ENCODE results near the gene ATOH8.

The ATOH8 gene

DNA sequence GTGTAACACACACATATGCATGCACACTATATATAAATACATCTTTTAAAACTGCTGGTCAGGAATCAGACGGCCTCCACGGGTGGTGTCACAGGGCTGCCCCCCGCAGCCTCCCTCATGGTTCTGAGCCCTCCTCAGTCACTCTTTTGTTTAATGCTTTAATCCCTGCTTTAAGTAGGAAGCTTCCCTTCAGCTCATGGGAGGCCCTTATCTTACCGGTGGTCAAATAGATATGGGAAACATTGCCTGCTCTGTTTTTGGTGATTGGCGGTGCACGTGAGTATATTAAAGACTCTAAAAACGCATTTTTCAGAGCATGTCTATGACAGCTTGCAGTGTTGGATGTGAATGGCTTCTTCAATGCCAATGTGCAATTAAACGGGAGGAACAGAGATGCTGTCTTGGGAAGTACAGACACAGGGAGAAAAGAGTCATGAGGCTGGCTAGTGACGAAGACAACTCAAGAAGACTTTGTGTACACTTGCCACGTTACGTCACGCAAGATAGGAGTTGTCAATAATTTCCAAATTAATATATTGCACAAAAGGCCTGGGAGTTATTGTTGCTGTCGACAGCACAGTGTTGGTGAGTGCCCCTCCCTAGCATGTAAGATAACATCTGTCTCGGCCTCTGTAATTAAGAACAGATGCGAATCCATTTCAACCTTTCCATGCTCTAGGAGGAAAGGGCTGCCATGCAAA is 36.3 kb upstream of the ATOH8 start:
- DNase-seq (ENCODE audit: low spot score), result no peak
- TF ChIP-seq, protein P1, sequence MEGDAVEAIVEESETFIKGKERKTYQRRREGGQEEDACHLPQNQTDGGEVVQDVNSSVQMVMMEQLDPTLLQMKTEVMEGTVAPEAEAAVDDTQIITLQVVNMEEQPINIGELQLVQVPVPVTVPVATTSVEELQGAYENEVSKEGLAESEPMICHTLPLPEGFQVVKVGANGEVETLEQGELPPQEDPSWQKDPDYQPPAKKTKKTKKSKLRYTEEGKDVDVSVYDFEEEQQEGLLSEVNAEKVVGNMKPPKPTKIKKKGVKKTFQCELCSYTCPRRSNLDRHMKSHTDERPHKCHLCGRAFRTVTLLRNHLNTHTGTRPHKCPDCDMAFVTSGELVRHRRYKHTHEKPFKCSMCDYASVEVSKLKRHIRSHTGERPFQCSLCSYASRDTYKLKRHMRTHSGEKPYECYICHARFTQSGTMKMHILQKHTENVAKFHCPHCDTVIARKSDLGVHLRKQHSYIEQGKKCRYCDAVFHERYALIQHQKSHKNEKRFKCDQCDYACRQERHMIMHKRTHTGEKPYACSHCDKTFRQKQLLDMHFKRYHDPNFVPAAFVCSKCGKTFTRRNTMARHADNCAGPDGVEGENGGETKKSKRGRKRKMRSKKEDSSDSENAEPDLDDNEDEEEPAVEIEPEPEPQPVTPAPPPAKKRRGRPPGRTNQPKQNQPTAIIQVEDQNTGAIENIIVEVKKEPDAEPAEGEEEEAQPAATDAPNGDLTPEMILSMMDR (conservative IDR thresholded peaks at IDR 0.05; ENCODE audit: low read depth), result no peak
- CTCF ChIA-PET, result interaction anchor here (1.8 to 4.2 kb wide), 3 partner anchors 10 to 96 kb away, joined by 4 to 28 read pairs (median 8); no protein-coding TSS in a partner anchor
- POLR2A ChIA-PET (ENCODE audit: low non-redundant PET), result no interaction called here
- H3K27ac ChIP-seq, result no peak overlapping the region

DNA sequence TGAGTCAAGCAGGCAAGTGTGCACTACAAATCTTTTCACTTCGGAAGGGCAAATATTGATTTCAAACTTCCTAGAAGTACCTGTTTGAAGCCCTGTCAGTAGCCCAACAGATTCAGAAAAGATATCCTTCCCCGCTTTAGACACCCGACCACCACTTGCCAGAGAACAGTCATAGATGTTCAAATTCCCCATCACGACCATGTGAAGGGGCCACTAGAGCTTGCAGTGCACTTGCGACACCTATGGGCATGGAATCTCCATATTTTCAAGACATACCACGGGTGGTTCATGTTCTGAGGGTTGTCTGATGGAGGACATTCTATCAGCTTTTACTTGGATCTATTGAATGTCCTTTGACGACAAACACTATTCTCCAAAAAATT is 35.8 kb upstream of the ATOH8 start:
- TF ChIP-seq, protein P1 (conservative IDR thresholded peaks at IDR 0.05; ENCODE audit: low read depth), result no peak
- H3K27ac ChIP-seq, result no peak overlapping the region
- ChIA-PET CTCF (interaction anchor here (2.2 to 4.2 kb wide), 2 partner anchors 11 kb away, joined by 8 to 28 read pairs; no protein-coding TSS in a partner anchor), POLR2A (ENCODE audit: low non-redundant PET) (no interaction called here)
- DNase-seq (ENCODE audit: low spot score), result no peak

DNA sequence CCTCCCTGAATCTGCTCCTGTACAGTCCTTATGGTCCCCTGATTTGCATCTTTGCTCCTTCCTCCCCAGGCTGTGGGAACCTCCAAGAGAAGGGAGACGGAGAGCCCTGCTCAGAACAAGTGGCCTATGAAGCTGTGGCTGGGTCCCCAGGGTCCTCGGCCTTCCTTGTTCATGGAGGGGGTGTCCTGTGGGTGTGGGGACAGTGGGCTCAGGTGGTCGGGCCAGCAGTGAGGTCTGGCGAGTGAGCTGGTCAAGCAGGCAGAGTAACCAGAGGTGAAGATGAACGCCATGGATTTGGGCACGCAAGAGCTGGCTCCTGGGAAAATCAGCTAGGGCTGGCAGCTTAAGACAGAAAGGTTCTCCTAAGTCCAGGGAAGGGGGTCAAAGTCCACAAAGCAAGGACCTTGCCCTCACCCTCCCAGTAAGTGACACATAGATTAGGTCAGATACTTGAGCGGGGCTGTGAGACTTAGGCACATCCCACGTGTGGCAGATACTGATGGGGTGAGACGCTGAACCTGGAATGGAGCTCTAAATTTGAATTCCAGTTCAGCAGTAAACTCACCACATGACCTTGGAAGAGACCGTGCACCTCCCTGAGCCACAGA is 34.8 kb upstream of the ATOH8 start:
- H3K27ac ChIP-seq, result no peak overlapping the region
- POLR2A ChIA-PET (ENCODE audit: low non-redundant PET), result no interaction called here
- CTCF ChIA-PET, result interaction anchor here (1.4 to 4.2 kb wide), 3 partner anchors 10 to 95 kb away, joined by 5 to 28 read pairs (median 8); no protein-coding TSS in a partner anchor
- no peak for DNase-seq (ENCODE audit: low spot score)
- TF ChIP-seq, protein P1 (conservative IDR thresholded peaks at IDR 0.05; ENCODE audit: low read depth), result no peak

DNA sequence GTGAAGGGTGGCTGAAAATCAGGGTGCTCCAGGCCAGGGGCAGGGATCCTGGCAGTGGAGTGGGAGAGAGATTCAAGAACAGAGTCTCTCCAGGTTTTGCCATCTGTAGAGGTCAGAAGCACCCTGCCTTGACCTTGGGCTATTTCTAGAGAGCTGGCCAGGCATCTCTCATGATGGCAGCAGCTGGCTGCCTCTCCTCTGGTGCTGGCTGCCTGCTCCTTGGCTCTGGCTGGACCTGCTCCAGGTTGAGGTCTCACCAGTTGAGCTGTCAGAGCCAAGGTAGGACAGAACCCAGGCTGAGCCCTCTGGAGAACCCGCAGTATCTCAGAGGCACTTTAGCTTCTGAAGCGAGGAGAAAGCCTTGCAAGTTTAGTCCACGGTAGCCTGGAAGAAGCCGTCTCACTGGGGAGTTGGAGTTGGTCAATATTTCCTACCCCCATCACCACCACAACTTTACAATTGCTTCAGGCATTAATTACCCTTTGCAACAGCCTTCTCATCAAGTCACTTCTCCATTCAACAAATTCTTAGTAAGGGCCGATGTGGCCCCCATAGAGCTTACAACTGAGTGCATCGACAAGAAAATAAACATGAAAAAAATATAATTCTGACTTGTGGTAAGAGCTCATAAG is 34.1 kb upstream of the ATOH8 start:
- POLR2A ChIA-PET (ENCODE audit: low non-redundant PET), result no interaction called here

DNA sequence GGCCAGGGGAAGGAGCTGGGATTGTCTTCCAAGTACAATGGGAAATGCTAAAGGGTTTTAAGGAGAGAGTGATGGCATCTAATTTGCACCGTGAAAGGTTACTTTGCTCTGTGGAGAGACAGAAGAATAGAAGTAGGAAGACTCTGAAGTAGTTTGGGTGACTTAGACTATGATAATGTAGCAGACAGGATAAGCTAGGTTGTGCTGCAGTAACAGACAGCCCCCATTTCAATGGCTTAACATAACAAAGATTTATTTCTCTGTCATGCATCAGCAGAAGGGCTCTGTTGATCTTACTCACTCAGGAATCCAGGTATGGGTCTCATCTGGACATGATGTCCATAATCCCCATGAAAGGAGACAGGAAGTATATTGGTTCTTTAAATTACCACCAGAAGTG is 33.3 kb upstream of the ATOH8 start:
- ChIA-PET CTCF (interaction anchor here (4.2 kb wide), 1 partner anchor 9 kb away, joined by 28 read pairs; no protein-coding TSS in a partner anchor), POLR2A (ENCODE audit: low non-redundant PET) (no interaction called here)
- H3K27ac ChIP-seq, result no peak overlapping the region
- DNase-seq (ENCODE audit: low spot score), result no peak
- TF ChIP-seq, protein P1 (conservative IDR thresholded peaks at IDR 0.05; ENCODE audit: low read depth), result no peak

More for the DNA sequence above, 34.1 kb upstream of the ATOH8 start:
- CTCF ChIA-PET, result interaction anchor here (1.4 to 4.2 kb wide), 3 partner anchors 9 to 94 kb away, joined by 5 to 28 read pairs (median 8); no protein-coding TSS in a partner anchor
- TF ChIP-seq, protein P1 (conservative IDR thresholded peaks at IDR 0.05; ENCODE audit: low read depth), result no peak
- no peak overlapping the region for H3K27ac ChIP-seq
- no peak for DNase-seq (ENCODE audit: low spot score)

DNA sequence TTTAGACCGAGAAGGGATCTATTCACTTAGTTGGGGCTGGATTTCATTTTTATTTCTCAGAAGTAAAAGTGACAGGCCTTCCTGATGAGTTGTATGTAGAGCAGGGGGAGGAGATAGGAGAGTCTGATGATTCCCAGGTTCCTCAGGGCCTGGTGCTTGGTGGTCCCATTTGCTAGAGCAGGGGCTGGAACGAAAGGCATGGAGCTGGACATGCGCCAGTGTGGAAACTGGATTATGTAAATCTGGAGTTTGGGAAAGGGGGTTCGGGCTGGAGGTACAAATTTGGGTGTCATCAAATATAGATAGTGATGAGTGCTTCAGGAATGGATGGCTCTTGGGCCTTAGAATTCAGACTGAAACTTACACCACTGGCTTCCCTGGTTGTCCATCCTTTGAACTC is 32.1 kb upstream of the ATOH8 start:
- ChIA-PET CTCF (interaction anchor here (4.2 kb wide), 1 partner anchor 8 kb away, joined by 28 read pairs; no protein-coding TSS in a partner anchor), POLR2A (ENCODE audit: low non-redundant PET) (no interaction called here)
- DNase-seq (ENCODE audit: low spot score), result no peak
- TF ChIP-seq, protein P1 (conservative IDR thresholded peaks at IDR 0.05; ENCODE audit: low read depth), result no peak
- H3K27ac ChIP-seq, result no peak overlapping the region
